Stimulated activated CD4-positive, alpha-beta T cell treated with anti-CD3 and anti-CD28 coated beads, Interleukin-2, amount 100 ng/mL, for 4 hours (primary cell): ENCODE data around the gene RIPK4.
"Not testable (repeated sequence)": the region's sequence is repeated elsewhere in the genome, so short reads cannot be mapped to it uniquely, and the experiment has no call there.

Experiments used
- DNase-seq: peaks from one replicate; pipeline ENCODE4 v3.0.0-alpha.2; 2020; ENCODE audit warnings: low read depth

Gene RIPK4

DNA sequence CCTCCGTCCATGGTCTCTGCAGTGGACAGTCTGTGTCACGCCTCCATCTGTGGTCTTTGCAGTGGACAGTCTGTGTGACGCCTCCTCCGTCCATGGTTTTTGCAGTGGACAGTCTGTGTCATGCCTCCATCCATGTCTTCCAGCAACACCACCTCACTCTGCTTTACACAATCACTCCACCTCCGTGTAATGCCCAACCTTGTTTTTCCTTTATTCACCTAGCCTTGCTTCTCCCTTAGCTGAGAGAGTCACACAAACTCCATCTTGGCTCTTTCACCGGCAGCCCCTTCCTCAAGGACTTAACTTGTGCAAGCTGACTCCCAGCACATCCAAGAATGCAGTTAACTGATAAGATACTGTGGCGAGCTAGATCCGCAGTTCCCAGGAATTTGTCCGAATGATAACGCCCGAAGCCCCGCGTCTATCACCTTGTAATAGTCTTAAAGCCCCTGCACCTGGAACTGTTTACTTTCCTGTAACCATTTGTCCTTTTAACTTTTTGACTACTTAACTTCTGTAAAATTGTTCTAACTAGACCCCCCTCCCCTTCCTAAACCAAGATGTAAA, 52.5 kb downstream of the RIPK4 start:
- not testable (repeated sequence) for DNase-seq

DNA sequence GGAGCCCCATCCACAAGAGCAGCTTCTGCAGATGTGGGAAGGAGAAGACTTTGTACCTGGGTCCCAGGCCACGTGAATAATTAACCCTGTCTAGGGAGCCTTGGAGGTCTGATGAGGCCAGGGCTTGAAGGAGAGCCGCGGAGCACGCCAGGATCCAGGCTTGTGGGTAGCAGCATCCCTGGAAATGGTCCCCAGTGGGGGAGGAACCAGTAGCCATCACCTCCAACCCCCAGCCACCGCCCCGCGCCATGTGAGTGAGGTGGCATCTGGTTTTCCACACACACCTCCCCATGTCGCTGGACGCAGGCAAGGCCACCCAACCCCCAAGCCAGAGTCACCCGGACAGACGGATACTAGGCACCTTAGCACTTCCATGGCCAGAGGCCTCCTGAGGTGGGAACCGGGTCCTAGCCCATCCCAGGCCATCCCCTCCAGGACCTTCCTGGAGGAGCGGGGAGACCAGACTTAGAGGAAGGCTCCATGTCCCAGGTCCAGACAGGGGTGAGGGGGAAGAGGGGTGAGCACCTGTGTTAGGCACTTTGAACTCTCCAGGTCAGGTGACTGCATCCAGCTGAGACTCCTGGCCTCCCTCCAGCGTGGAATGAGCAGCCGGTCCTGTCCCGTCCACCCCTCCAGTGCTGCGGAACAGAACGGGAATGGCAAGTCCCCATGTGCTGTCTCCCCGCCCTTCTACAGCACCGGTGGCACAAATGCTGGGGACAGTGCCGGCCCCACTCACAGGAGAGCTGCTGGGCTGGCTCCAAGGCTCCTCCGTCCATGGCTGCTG, 53.2 kb downstream of the RIPK4 start:
- DNase-seq: no peak

DNA sequence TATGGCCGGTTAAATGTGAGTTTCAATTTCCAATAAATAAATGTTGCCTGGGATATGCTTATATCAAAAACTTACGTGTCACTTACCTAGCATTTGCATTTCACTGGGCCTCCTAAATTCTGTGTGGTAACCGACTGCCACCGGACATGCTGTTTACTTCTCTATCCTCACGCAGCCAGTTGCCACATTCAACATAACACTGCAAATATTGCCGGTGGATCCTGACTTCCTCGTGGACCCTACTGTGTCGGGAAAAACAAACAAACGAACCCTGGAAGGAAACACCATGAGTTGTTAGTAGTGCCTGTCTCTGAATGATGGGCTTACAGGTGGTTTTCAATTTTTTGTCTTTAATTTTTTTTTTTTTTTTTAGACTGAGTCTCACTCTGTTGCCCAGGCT, 54.1 kb downstream of the RIPK4 start:
- DNase-seq: no peak

DNA sequence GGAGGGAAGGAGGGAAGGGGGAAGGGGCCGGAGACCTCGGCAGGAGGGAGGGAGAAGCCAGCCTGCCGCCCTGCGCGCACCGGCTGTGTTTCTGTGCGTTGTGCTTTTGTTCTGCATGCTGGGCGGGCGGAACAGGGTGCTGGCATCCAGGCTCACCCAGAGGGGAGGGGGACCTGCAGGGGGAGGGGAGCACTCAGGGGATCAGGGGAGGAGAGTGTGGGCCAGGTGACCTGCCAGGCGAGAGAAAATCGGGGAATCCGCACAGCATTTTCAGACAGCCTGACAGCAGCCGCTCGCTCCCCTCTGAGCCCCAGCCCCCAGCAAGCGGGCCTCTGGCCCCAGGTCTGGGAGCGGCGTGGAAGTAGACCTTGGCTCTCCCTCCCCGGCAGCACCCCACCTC, 54.7 kb downstream of the RIPK4 start:
- no peak for DNase-seq

DNA sequence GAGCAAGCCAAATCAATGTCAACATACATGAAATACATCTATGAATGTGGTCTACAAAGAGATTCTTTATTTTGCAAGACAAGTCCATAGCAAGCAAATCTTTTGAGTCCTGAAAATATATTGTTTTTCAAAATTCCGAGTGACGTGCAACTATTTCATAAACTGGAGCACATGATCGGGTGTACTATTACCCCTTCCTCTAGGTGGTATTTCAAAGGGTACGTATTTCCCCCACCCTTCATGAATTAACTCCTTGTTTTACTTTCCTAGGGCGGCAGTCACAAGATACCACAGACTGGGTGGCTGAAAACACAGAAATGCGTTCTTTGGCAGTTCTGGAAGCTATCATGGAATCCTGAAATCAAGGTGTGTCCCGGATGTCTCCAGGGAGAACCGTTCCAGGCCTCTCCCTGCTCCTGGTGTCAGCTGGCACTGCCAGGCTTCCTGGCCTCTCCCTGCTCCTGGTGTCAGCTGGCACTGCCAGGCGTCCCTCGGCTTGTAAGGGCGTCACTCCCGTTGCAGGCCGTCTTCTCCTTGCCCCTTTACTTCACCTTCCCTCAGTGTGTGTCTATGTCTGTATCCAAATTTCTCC, 55.3 kb downstream of the RIPK4 start:
- DNase-seq: no peak

DNA sequence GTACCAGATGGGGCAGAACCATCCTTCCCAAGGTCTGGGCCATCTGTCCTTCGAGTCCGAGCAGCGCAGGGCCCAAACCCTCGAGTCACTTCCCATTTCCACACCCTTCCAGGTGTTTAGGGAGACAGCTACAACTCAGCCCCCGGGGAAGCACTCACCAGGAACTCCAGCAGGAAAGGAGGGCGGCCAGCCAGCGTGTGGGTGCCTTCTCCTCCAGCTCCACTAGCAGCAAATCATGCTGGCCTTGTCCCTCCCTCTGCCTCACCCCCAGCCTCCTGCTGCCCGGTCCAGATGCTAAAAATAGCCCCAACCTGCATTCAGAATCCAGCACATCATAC, 56.1 kb downstream of the RIPK4 start:
- no peak for DNase-seq

DNA sequence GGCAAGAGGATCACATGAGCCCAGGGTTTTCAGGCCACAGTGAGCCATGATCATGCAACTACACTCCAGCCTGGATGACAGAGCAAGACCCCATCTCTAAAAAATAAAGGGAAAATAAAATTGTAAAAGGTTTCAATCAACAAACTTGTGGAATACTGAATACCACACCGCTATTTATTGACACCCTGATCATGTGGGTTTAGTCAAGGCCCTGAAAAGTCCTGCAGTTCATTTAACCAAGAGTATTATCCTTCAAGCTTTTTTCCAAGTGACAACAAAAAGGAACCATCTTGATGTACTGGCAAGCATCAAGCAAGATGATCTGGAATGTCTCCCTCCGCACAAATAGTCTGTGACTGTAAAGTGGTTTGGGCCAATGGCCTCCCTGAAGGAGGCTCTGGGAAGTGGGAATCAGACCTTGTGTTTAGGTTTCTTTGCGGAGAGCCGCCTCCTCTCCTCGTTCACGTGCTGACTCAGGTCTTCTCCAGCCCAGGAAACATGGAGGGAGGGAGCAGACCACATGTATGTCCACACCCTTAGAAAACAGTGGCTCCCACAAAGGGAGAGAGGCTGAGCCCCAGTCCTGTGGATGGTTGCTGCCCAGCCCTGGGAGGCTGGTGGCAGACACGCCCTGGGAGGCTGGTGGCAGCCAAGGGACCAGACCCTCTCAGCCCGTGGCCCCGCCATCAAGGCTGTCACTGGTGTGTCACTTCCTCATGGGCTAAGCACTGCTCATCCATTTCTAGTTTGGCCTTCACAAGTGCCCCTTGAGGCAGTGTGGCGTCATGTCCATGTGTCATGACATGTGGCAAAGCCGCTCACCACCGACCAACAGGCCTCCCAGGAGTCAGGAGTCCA, 56.7 kb downstream of the RIPK4 start:
- no peak for DNase-seq

DNA sequence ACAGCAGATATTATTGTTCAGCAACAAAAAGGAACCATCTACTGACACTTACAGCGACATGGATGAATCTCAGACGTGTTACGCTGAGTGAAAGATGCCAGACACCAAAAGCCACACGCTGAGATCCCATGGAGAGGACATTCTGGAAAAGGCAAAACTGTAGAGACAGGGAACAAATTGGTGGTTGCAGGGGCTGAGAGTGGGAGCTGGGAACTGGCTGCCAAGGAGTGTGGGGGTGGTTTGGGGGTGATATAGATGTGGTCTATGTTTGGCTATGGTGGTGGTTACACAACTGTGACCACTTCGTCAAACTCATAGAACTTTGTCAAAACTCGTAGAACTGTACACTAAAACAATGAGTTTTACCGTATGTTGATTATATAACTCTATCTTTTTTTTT, 57.7 kb downstream of the RIPK4 start:
- no peak for DNase-seq

DNA sequence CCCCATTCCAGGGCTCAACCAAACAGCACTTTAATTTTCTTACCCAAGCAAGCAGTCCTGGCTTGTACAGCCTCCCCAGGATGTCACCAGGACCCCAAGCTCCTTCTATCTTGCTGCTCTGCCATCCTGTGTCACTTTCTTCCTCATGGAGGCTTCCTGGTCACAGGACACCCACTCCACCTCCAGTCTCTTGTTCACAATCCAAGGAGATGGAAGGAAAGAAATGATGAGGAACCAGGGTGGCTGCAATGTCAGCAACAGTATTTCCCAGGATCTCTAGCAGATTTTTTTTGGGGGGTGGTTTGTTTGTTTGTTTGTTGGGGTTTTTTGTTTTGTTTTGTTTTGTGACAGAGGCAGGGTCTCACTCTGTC, 58.9 kb downstream of the RIPK4 start:
- DNase-seq: no peak

DNA sequence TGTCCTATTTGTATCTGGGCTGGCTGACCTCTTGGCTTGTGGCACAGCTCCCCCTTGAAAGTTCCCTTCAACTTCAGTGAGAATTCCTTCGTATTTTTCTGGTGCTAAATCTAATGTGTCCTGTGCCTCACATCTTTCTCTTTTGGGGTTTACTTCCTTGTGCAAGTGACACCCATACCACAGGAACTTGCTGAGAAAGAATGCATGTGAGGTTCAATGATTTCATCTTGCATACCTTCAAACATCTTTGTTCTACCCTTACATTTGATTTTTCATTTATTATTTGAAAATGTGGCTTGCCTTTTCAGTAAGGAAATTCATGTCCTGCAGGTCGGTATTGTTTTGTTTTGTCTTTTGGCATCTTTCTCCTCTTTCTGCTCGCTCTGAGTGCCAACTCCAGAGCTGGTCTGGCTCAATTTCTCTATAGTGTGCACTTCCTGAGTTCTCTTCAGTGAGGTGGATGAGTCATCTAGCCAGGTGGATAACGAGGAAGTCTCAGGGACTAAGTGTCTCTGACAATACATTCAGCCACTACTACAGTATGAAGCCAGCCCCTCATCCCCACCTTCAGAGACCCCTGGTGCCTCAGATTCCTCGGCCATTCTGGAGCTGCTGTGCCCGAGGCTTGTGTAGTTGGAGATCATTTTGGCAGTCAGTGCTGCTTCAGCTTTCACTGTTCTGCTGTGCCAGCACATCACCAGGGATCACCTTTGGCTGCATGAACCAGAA, 59.5 kb downstream of the RIPK4 start:
- DNase-seq: no peak

DNA sequence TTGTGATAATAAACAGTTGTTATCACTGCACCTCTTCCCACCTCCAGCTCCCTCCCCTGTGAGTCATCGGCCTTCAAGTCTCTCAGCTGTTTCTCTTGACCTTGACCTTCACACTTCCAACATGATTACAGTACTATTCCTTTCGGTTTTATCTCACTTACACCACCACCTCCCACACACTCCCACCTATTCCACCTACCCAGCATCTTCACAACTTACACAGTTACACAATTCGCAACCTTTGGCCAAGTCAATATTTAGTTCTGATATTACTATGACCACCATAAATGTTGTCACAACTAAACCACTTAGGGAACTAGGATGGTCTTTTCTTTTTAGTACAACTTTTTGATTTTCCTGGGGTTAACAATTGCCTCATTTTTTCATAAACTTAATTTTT, 60.2 kb downstream of the RIPK4 start:
- DNase-seq: no peak

DNA sequence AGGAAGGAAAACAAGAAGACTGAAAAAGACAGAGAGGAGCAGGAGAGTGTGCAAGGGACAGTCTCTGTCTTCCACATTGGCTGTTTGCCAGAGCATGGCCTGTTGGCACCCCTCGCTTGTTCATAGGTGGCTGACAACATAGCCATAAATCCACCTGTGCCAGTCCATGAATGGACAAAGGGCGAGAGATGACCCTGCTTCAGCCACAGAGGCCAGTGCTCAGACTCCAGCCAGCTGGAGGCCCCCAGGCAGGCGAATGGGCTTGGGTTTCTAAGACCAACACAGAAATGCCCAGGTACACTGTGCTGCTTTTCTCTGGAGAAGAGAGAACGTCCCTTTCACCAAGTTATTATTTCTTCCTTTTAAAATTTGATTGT, 60.6 kb downstream of the RIPK4 start:
- DNase-seq: no peak

DNA sequence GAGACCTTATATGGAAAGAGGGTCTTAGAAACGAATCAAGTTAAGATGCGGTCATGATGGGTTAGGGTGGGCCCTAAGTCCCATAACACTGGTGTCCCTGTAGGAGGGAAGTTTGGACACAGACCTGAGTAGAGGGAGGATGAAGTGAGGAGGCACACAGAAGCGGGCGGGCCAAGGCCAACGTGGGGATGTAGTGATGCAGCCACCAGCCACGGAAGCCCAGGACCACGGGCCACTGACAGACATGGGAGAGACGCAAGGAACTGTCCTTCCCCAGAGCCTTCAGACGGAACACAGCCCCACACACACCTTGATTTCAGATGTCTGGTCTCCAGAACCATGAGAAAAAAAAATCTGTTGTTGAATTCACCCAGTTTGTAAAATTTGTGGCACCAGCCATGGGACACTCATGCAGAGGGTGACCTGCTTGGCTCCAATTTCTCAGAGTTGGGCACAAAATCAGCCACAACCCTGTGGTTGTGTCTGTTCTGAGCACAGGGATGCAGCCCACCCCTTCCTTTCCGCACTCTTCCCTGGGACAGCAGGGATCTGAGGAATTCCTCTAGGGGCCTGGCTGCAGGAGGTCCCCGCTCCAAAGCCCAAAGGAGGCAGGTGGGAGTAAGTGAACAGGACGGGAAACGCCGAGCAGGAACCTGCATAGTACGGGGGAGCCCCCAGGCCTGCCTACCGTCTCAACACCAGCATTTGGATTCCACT, 61.1 kb downstream of the RIPK4 start:
- DNase-seq: no peak

DNA sequence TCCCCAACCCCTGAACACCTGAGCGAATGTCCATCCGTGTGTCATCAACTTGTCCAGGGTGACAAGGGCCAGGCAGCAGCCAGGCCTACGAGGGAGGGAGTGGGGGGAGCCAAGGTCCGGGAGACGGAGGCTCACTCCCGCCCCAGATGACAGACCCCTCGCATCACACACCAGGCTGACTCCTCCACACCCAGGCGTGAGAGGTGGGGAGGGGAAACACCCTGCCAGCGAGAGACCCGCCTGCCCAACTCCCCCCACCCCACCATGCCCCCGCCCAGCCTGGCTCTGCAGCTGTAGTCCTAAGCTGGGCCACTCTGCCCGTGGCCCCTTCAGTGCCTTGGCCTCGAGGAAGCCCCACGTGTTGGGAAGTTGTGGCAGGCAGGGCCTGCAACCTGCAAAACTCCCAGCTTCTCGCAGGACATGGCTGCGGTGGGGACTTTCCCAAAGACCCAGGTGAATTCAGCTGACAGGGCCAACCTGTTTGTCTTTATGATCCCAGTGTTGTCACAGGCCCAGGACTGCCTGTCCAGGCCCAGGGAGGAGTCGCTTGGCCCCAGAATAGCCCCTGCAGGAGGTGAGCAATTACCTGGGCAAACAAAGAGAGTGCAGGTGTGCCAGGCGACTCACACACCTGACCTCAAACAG, 62.9 kb downstream of the RIPK4 start:
- no peak for DNase-seq

DNA sequence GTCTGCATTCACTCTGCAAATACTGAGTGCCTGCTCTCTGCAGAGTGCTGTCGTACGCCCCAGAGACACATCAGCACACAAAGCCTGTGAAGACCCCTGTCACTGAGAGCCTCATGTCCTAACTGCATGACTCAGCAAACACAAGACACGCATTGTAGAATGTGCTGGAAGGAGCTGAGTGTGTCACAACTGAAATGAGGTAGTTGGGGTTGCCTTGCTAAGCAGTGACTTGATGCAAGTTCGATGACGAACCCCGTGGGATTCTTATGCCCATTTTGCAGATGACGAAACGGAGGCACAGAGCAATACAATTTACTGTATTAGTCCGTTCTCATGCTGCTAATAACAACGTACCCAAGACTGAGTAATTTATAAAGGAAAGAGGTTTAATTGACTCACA, 65.1 kb downstream of the RIPK4 start:
- no peak for DNase-seq

DNA sequence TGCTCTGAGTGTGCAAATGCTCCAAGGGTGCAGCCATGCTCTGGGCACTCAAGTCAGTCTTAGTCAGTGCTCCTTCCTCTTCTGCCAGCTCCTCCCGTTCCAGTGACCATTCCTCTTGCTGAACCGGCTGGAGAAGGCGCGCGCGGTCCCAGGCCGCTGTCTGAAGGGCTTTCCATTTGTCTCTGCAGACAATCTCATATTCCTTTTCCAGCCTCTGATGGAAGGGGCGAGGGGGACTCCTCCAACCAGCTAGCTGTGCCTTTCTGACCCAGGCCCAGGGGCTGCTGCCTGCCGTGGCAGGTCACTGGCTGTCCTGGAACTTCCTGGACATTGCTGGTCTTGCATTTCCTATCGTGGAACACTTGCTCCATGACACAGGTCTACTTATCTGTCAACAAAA, 67.5 kb downstream of the RIPK4 start:
- no peak for DNase-seq

DNA sequence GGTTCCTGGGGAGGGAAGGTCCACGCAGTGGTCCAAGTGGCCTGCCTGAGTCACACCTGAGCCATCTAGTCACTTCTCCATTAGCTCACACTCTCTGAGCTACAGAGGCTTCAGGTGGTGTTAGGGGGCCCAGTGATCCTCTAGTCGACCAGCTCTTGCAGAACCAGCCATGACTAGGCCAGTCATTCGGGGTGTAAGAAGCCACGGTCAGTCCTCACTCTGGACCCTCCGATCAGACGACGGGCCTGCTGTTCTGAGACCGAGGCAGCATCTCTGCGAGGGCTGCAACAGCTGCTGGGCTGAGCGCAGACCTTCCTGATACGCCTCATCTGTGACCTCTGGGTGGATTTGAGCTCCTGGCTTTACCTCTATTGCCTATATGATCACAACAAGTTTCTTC, 68.8 kb downstream of the RIPK4 start:
- DNase-seq: no peak

DNA sequence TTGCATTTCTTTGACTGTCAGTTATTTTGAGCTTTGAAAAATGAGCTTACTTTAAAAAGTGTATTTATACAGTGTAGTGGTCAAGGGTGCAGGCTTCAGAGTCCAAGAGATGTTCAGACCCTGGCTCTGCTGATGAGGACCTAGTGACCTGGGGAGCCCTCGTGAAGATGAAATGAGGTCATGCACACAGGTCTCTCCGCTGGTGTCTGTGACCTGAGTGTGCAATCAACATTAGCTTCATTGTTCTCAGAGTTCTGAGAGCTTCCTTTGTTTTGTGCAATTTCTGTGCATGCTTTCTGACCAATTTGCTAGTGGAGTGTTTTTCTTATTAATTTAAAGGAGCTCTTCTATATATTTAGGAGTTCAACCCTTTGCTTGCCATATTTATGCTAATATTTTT, 71.3 kb downstream of the RIPK4 start:
- no peak for DNase-seq

DNA sequence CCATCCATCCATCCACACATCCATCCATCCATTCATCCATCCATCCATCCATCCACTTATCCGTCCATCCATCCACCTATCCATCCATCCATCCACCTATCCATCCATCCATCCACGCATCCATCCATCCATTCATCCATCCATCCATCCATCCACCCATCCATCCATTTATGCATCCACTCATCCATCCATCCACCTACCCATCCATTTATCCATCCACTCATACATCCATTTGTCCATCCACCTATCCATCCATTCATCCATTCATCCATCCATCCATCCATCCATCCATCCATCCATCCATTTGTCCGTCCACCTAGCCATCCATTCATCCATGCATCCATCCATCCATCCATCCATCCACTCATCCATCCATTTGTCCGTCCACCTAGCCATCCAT, 72.8 kb downstream of the RIPK4 start:
- DNase-seq: not testable (repeated sequence)

DNA sequence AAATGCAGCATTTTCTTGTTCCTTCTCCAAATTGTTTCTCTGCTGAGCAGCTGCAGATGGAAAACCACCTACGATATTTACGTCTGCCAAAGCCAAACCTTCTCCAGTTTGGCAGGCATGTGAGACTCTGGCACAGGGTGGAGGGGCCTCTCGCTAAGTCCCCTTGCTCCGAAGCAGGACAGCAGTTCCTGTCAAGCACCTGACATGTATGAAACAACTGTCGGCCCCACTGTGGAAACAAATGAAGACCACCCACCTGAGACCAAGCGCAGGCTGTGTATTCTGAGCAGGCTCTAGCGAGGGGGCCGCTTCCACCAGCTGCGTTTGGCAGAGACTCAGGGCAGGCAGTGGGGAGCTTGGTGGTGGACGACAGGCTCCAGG, 74.7 kb downstream of the RIPK4 start:
- DNase-seq: no peak
